H1 (cell line): Measurements from ENCODE around the gene RNF166. TPM values are rescaled to one million over a fixed set of nuclear protein-coding genes. Genes with fewer than 3 reads are reported as not detected.

Experiments used
- CTCF ChIA-PET: fragments of 300-600 bp; sonication (Branson Sonifier 250); formaldehyde crosslinking; loops from one replicate; lab custom pipeline; 2021; ENCODE audit not compliant: partially characterized antibody; lab: Charles Lee
- POLR2A ChIA-PET: fragments of 300-600 bp; sonication (Branson Sonifier 250); formaldehyde crosslinking; loops from one replicate; lab custom pipeline; 2021; ENCODE audit warnings: inconsistent platforms; ENCODE audit not compliant: partially characterized antibody; lab: Charles Lee
- DNase-seq, 2 experiments: peaks; one replicate each; pipeline versions ENCODE4 v3.0.0 to v3.0.0-alpha.2; 2010 to 2022; ENCODE audit warnings: low spot score in 2 of 2, low read depth in 1 of 2, mixed read lengths in 1 of 2
- FAIRE-seq: peaks from 2 replicates; lab custom pipeline; 2011; peaks lifted over from hg19 to GRCh38; lab: Jason Lieb, UNC
- H2AFZ ChIP-seq: 2 replicates; pipeline ENCODE4 v1.8.1; 2012; ENCODE audit warnings: low read length, inconsistent platforms
- H2AK5ac ChIP-seq: 2 replicates; pipeline ENCODE4 v1.6.1; 2013; ENCODE audit warnings: low read depth, low read length
- H2BK120ac ChIP-seq: replicated peaks from 2 replicates; pipeline ENCODE3; 2013; ENCODE audit warnings: low read depth, low read length, inconsistent platforms
- H2BK12ac ChIP-seq: 2 replicates; pipeline ENCODE4 v1.6.1; 2013; ENCODE audit warnings: low read depth, low read length
- H2BK15ac ChIP-seq: 2 replicates; pipeline ENCODE4 v1.6.1; 2013; ENCODE audit warnings: low read length
- H2BK20ac ChIP-seq: 2 replicates; pipeline ENCODE4 v1.6.1; 2013; ENCODE audit warnings: low read length
- H2BK5ac ChIP-seq: 2 replicates; pipeline ENCODE4 v1.6.1; 2013; ENCODE audit warnings: low read depth, low read length
- H3K14ac ChIP-seq: 2 replicates; pipeline ENCODE4 v1.6.1; 2013; ENCODE audit warnings: inconsistent platforms; ENCODE audit not compliant: insufficient read length
- H3K18ac ChIP-seq: 2 replicates; pipeline ENCODE4 v1.6.1; 2013; ENCODE audit warnings: low read length; ENCODE audit errors: extremely low read depth
- H3K23ac ChIP-seq: 2 replicates; pipeline ENCODE4 v1.6.1; 2013; ENCODE audit warnings: inconsistent platforms; ENCODE audit not compliant: insufficient read length
- H3K23me2 ChIP-seq: 2 replicates; pipeline ENCODE4 v1.6.1; 2013; ENCODE audit warnings: low read depth, low read length
- H3K27ac ChIP-seq: 2 replicates; pipeline ENCODE4 v1.6.1; 2011; ENCODE audit warnings: low read depth, low read length, inconsistent platforms
- H3K27me3 ChIP-seq, 4 experiments: replicated peaks in 1 of 4; 1 replicate in 1 of 4; 2 replicates in 3 of 4; pipeline versions ENCODE4 v1.6.1 to v1.8.1; 2011 to 2013; ENCODE audit warnings: low read length in 3 of 4, mild to moderate bottlenecking in 3 of 4, inconsistent platforms in 2 of 4, mixed read lengths in 2 of 4, moderate library complexity in 1 of 4; ENCODE audit not compliant: control insufficient read depth in 3 of 4, insufficient read depth in 3 of 4; ENCODE audit errors: extremely low read depth in 1 of 4
- H3K36me3 ChIP-seq, 4 experiments: 2 replicates each; pipeline versions ENCODE4 v1.6.1 to v1.8.1; 2011 to 2013; ENCODE audit warnings: mild to moderate bottlenecking in 4 of 4, low read length in 3 of 4, moderate library complexity in 2 of 4, control low read depth in 1 of 4, inconsistent platforms in 1 of 4; ENCODE audit not compliant: insufficient read depth in 4 of 4, control insufficient read depth in 2 of 4
- H3K4ac ChIP-seq: replicated peaks from 2 replicates; pipeline ENCODE3; 2013; ENCODE audit warnings: low read length, low read depth, mixed read lengths, inconsistent platforms; ENCODE audit not compliant: insufficient read length
- H3K4me1 ChIP-seq, 4 experiments: replicated peaks in 1 of 4; 1 replicate in 1 of 4; 2 replicates in 3 of 4; pipeline versions ENCODE4 v1.6.1 to v1.8.1; 2011 to 2013; ENCODE audit warnings: low read length in 3 of 4, inconsistent platforms in 2 of 4, mixed read lengths in 1 of 4; ENCODE audit not compliant: insufficient read depth in 4 of 4, control insufficient read depth in 3 of 4
- H3K4me2 ChIP-seq, 2 experiments: 2 replicates each; pipeline versions ENCODE4 v1.6.1 to v1.8.1; 2011 to 2013; ENCODE audit warnings: low read depth in 2 of 2, low read length in 2 of 2, control low read depth in 1 of 2, inconsistent platforms in 1 of 2, mild to moderate bottlenecking in 1 of 2; ENCODE audit not compliant: insufficient read depth in 1 of 2
- H3K4me3 ChIP-seq, 4 experiments: fragments of 200-600, 300-600 bp in 1 of 4; sonication (generic), shearing (Covaris generic), sonication (Bioruptor Twin) in 1 of 4; 2 replicates each; pipeline versions ENCODE4 v1.5.1 to v1.8.1; 2011 to 2016; ENCODE audit warnings: low read length in 4 of 4, low read depth in 3 of 4, control low read depth in 2 of 4, inconsistent platforms in 2 of 4, mild to moderate bottlenecking in 2 of 4, mixed read lengths in 1 of 4, moderate library complexity in 1 of 4; ENCODE audit not compliant: insufficient read depth in 2 of 4; ENCODE audit errors: extremely low read depth in 1 of 4
- H3K56ac ChIP-seq: replicated peaks from 2 replicates; pipeline ENCODE3; 2013; ENCODE audit warnings: low read depth, mild to moderate bottlenecking, mixed read lengths, low read length, inconsistent platforms; ENCODE audit not compliant: insufficient read length
- H3K79me1 ChIP-seq: 2 replicates; pipeline ENCODE4 v1.6.1; 2013; ENCODE audit warnings: low read depth, low read length, control low read depth
- H3K79me2 ChIP-seq, 2 experiments: 2 replicates each; pipeline versions ENCODE4 v1.6.1 to v1.8.1; 2012 to 2013; ENCODE audit warnings: low read length in 2 of 2, mild to moderate bottlenecking in 2 of 2, inconsistent platforms in 1 of 2; ENCODE audit not compliant: insufficient read depth in 2 of 2, control insufficient read depth in 1 of 2
- H3K9ac ChIP-seq, 4 experiments: replicated peaks in 1 of 4; 1 replicate in 1 of 4; 2 replicates in 3 of 4; pipeline versions ENCODE4 v1.6.1 to v1.8.1; 2011 to 2013; ENCODE audit warnings: low read depth in 3 of 4, low read length in 3 of 4, control low read depth in 2 of 4, mild to moderate bottlenecking in 2 of 4, moderate library complexity in 2 of 4, inconsistent platforms in 1 of 4; ENCODE audit errors: extremely low read depth in 1 of 4
- H3K9me3 ChIP-seq, 2 experiments: 2 replicates each; pipeline versions ENCODE4 v1.6.1 to v1.8.1; 2012 to 2013; ENCODE audit warnings: mild to moderate bottlenecking in 2 of 2, moderate library complexity in 2 of 2, control low read depth in 1 of 2, inconsistent platforms in 1 of 2, low read depth in 1 of 2, low read length in 1 of 2, mixed read lengths in 1 of 2; ENCODE audit not compliant: insufficient read depth in 2 of 2
- H4K20me1 ChIP-seq, 2 experiments: replicated peaks in 1 of 2; 2 replicates each; pipeline versions ENCODE3 to v1.8.1; 2011 to 2013; ENCODE audit warnings: inconsistent platforms in 2 of 2, low read length in 2 of 2, mild to moderate bottlenecking in 1 of 2; ENCODE audit not compliant: insufficient read depth in 2 of 2, control insufficient read depth in 1 of 2
- H4K5ac ChIP-seq: 2 replicates; pipeline ENCODE4 v1.6.1; 2013; ENCODE audit warnings: low read length, low read depth, mixed read lengths, inconsistent platforms; ENCODE audit not compliant: insufficient read length
- H4K8ac ChIP-seq: 2 replicates; pipeline ENCODE4 v1.8.0; 2013; ENCODE audit warnings: mild to moderate bottlenecking, moderate library complexity, low read length, inconsistent platforms; ENCODE audit not compliant: insufficient read depth; ENCODE audit errors: extremely low read depth
- H4K91ac ChIP-seq: replicated peaks from 2 replicates; pipeline ENCODE3; 2013; ENCODE audit warnings: low read length, mixed read lengths, inconsistent platforms; ENCODE audit not compliant: insufficient read length
- POU5F1 ChIP-seq: IDR thresholded peaks from 2 replicates; pipeline ENCODE4 v1.6.1; 2011; ENCODE audit warnings: low read depth, mild to moderate bottlenecking, low read length, moderate library complexity
- RAD21 ChIP-seq, 2 experiments: IDR thresholded peaks in 1 of 2; conservative IDR thresholded peaks in 1 of 2; 2 replicates each; pipeline ENCODE4 v1.6.1; 2011; ENCODE audit warnings: low read depth in 2 of 2, low read length in 2 of 2, improper control_type of control experiment in 1 of 2, inconsistent platforms in 1 of 2, mild to moderate bottlenecking in 1 of 2, moderate library complexity in 1 of 2
- WGBS, 2 experiments: shearing (Covaris generic) in 1 of 2; methylation state at CpG; one replicate each; pipeline versions ENCODE4 v1.1.6 to v1.1.7; 2013 to 2015; ENCODE audit warnings: low lambda C conversion rate in 2 of 2, mixed read lengths in 2 of 2, inconsistent platforms in 1 of 2, low coverage in 1 of 2, missing lambda C conversion rate in 1 of 2; ENCODE audit not compliant: insufficient replicate concordance in 2 of 2, insufficient coverage in 1 of 2, insufficient read length in 1 of 2; ENCODE audit errors: extremely low coverage in 1 of 2, missing lambda C conversion rate in 1 of 2; 5-methylcytosine and 5-hydroxymethylcytosine counted together
- polyA plus RNA-seq, 7 experiments: library from polyadenylated mRNA; depleted of rRNA in 3 of 7; stranded (reverse) in 5 of 7; unstranded in 2 of 7; fragments of >200 nt in 5 of 7; fragments of 200-250 nt in 2 of 7; gene quantifications; 1 replicate in 5 of 7; 2 replicates in 1 of 7; 4 replicates in 1 of 7; pipeline versions ENCODE4 v1.2.1 to v1.2.3, GENCODE V29; 2011 to 2013; ENCODE audit warnings: missing spikeins in 2 of 7, mixed read lengths in 2 of 7
- total RNA-seq: library from RNA; stranded (reverse); fragmentation: NEBNext Ultra II Directional; extraction: Animal tissue kit (Norgen Biotek cat#: 25700); gene quantifications from 2 replicates; pipeline ENCODE4 v1.2.1, GENCODE V29; 2021

Gene RNF166
- total and polyA plus RNA-seq, 2 of the 8 experiments (the other 6 are each of a cell fraction or from before 2014, with no cell fraction given): 29.8 to 31.2 TPM

- POLR2A ChIA-PET: interaction anchor here (0.7 to 1.4 kb wide), 4 partner anchors 9 to 113 kb away, joined by 3 to 4 read pairs (median 3); partner anchors contain the start of gene MVD
- no peak for DNase-seq
- H4K5ac ChIP-seq: no peak overlapping the region
- H2BK20ac ChIP-seq: no peak overlapping the region
- no peak overlapping the region for H3K56ac ChIP-seq
- no peak overlapping the region for H2BK120ac ChIP-seq
- no peak overlapping the region for H3K4ac ChIP-seq
- no peak overlapping the region for H4K91ac ChIP-seq
- peaks cover 15% of the 10 kb centered on the region; the same call in 1 of the 2 replicates for H3K23me2 ChIP-seq
- H3K4me3 ChIP-seq: no peak overlapping the region
- no peak overlapping the region; a peak in 1 of 4 replicates for H3K4me2 ChIP-seq
- no peak overlapping the region for H2BK15ac ChIP-seq
- H3K27me3 ChIP-seq: no peaks in the 10 kb centered on the region
- H2AK5ac ChIP-seq: no peak overlapping the region
- H3K79me1 ChIP-seq: peaks cover 14% of the 10 kb centered on the region
- 89% methylated on average over 19 of the region's 26 CpGs; no CpG with 5 or more reads in 1 of the 2 experiments for WGBS, 2 experiments
- no peaks in the 10 kb centered on the region for H3K9me3 ChIP-seq
- no peak overlapping the region for H3K9ac ChIP-seq
- CTCF ChIA-PET: interaction anchor here (1.4 to 2.2 kb wide), 5 partner anchors 16 to 59 kb away, joined by 3 to 8 read pairs (median 7); no protein-coding TSS in a partner anchor
- H2AFZ ChIP-seq: no peak overlapping the region
- H3K14ac ChIP-seq: no peak overlapping the region
- H3K23ac ChIP-seq: no peak overlapping the region
- TF ChIP-seq POU5F1 (no peak), RAD21 (IDR thresholded peaks at IDR 0.05 in 1 of 2, conservative IDR thresholded peaks at IDR 0.05 in 1 of 2; ENCODE audit: low read depth in 2 of 2, low read length in 2 of 2) (no peak)
- no peak overlapping the region for H3K27ac ChIP-seq
- H3K36me3 ChIP-seq: peaks cover 0 to 3% (median 0%) of the 10 kb centered on the region in 4 experiments; a peak in 3 of 8 replicates
- H3K4me1 ChIP-seq: peaks cover 0 to 6% (median 3%) of the 10 kb centered on the region in 4 experiments; a peak in 4 of 7 replicates
- FAIRE-seq: no peak
- no peak overlapping the region for H2BK5ac ChIP-seq
- no peak overlapping the region for H2BK12ac ChIP-seq
- H3K79me2 ChIP-seq: peaks cover 0 to 37% of the 10 kb centered on the region in 2 experiments; a peak in 2 of 4 replicates
- H4K8ac ChIP-seq: no peak overlapping the region; the same call in 1 of the 2 replicates
- no peak overlapping the region for H3K18ac ChIP-seq
- H4K20me1 ChIP-seq: peaks cover 1 to 4% of the 10 kb centered on the region in 2 experiments
Observed at GRCh38 chr16:88703486-88704309, 2.5 kb downstream of the RNF166 start.
